Muscle layer of duodenum (tissue), 2 donors: ENCODE measurements around the gene H6PD.
A peak's percentile ranks its signal among the peaks of the same experiment; 100 is the strongest.

Source experiments
- H3K27ac ChIP-seq: one replicate; pipeline ENCODE4 v1.7.0; 2013; ENCODE audit warnings: mild to moderate bottlenecking, low read length
- H3K27me3 ChIP-seq: one replicate; pipeline ENCODE4 v1.7.0; 2013; ENCODE audit warnings: low read depth, mild to moderate bottlenecking, control low read depth, low read length
- H3K36me3 ChIP-seq, 2 donors: one replicate each; pipeline ENCODE4 v1.7.0; 2013; ENCODE audit warnings: low read length in 2 of 2, control low read depth in 1 of 2, mild to moderate bottlenecking in 1 of 2; ENCODE audit not compliant: insufficient read depth in 2 of 2, control insufficient read depth in 1 of 2
- H3K4me1 ChIP-seq, 2 donors: one replicate each; pipeline ENCODE4 v1.7.0; 2013; ENCODE audit warnings: low read length in 2 of 2, mild to moderate bottlenecking in 2 of 2, control low read depth in 1 of 2, moderate library complexity in 1 of 2; ENCODE audit not compliant: insufficient read depth in 2 of 2, control insufficient read depth in 1 of 2
- H3K4me3 ChIP-seq, 2 donors: one replicate each; pipeline ENCODE4 v1.7.0; 2013; ENCODE audit warnings: low read length in 2 of 2, low read depth in 1 of 2, mild to moderate bottlenecking in 1 of 2
- H3K9me3 ChIP-seq, 2 donors: one replicate each; pipeline ENCODE4 v1.7.0; 2013; ENCODE audit warnings: low read length in 2 of 2, control low read depth in 1 of 2, mild to moderate bottlenecking in 1 of 2; ENCODE audit not compliant: control insufficient read depth in 1 of 2
- donor health status: healthy.

H6PD gene

DNA sequence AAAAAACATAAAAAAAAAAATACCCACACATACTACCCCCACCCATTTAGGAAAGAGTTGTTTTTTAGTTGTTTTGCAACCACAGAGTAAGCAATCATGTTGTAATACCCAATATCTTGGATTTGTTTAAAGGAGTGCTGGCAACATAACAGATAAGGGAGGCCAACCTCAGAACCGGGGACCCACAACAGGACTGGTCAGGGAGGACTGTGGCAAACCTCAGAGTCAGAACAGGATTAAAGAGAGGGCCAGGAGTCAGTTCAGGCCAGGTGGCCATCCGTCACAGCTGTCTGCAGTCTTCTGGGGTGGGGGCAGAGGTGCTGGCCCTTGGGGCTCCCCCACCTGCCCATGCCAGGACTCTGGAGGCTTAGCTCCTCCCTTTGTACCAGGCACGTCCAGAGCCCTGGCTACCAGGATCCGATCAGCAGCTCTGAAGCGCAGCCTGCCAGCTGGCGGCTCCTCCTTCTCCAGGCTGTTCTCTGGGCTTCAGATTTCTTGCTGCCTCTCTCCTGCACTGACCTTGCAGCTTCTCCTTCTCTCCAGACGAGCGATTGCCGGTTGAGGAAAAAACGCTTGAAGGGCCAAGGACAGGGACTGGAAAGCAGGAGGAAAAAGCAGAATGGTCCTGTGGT, 7.9 kb downstream of the H6PD start:
- Histone ChIP-seq H3K4me1 (peaks cover 36 to 49% of the 10 kb centered on the region in 2 donors), H3K36me3 (peaks cover 1 to 26% of the 10 kb centered on the region in 2 donors), H3K9me3 (no peaks in the 10 kb centered on the region), H3K27ac (peak overlapping the region; percentile 65), H3K27me3 (no peaks in the 10 kb centered on the region), H3K4me3 (no peak overlapping the region)

DNA sequence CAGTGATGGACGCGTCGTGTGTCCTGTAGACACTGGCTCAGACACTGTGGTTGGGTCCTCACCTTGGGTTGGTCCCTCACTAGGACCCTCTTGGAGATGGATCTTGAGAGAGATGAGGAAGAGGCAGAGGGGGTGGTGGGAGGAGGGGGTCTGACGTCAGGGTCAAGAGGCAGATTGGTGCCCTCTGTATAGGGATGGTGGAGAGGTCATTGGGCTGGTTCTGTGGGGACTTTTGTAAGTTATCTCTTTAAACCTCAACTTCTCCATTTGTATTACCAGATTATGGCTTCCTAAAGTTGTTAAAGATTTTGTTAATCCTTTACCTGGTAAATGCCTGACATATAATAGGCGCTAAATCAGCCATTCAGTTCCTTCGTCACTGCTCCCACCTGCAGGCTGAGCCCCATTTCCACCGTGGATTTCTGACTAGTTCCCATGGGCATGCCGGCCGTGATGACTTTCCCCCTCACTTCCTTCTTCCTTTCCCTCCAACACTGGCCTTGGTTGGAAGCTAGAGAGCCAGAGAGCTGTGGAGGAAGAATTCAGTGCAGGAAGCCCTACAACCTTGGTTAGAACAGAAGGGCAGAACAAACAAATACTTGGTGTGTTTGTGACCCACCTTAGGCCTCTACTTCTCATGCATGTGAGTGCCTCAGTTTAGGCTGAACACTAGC, 8.6 kb downstream of the H6PD start:
- Histone ChIP-seq H3K27me3 (no peaks in the 10 kb centered on the region), H3K4me3 (no peak overlapping the region), H3K4me1 (peaks cover 36 to 42% of the 10 kb centered on the region in 2 donors), H3K36me3 (peaks cover 4 to 33% of the 10 kb centered on the region in 2 donors), H3K27ac (peak overlapping the region; percentile 65), H3K9me3 (no peaks in the 10 kb centered on the region)

- Histone ChIP-seq H3K4me3 (no peak overlapping the region), H3K27me3 (no peaks in the 10 kb centered on the region), H3K9me3 (no peaks in the 10 kb centered on the region), H3K36me3 (peaks cover 4 to 33% of the 10 kb centered on the region in 2 donors), H3K27ac (no peak overlapping the region), H3K4me1 (peaks cover 25 to 35% of the 10 kb centered on the region in 2 donors)
Measured at GRCh38 chr1:9244501-9245229, 10.1 kb downstream of the H6PD start.

DNA sequence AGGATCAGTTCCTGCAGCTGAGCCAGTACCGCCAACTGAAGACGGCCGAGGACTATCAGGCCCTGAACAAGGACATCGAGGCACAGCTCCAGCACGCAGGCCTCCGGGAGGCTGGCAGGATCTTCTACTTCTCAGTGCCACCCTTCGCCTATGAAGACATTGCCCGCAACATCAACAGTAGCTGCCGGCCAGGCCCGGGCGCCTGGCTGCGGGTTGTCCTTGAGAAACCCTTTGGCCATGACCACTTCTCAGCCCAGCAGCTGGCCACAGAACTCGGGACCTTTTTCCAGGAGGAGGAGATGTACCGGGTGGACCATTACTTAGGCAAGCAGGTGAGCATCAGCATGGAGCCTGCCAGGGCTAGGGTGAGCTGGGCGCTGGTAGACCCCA, 10.7 kb downstream of the H6PD start:
- Histone ChIP-seq H3K4me1 (peaks cover 22 to 35% of the 10 kb centered on the region in 2 donors), H3K27ac (no peak overlapping the region), H3K27me3 (no peaks in the 10 kb centered on the region), H3K9me3 (no peaks in the 10 kb centered on the region), H3K4me3 (no peak overlapping the region), H3K36me3 (peaks cover 4 to 33% of the 10 kb centered on the region in 2 donors)

GRCh38 chr1:9245661-9246060, 11.1 kb downstream of the H6PD start:
- Histone ChIP-seq H3K36me3 (peaks cover 4 to 31% of the 10 kb centered on the region in 2 donors), H3K9me3 (no peaks in the 10 kb centered on the region), H3K4me1 (peaks cover 19 to 35% of the 10 kb centered on the region in 2 donors), H3K27me3 (no peaks in the 10 kb centered on the region), H3K4me3 (no peak overlapping the region), H3K27ac (no peak overlapping the region)

GRCh38 chr1:9246215-9246614, 11.6 kb downstream of the H6PD start:
- no peak overlapping the region for H3K4me3 ChIP-seq
- no peaks in the 10 kb centered on the region for H3K9me3 ChIP-seq
- H3K27me3 ChIP-seq: no peaks in the 10 kb centered on the region
- peaks cover 4 to 28% of the 10 kb centered on the region in 2 donors for H3K36me3 ChIP-seq
- H3K4me1 ChIP-seq: peaks cover 19 to 36% of the 10 kb centered on the region in 2 donors
- H3K27ac ChIP-seq: no peak overlapping the region

- H3K4me1 ChIP-seq: peaks cover 16 to 43% of the 10 kb centered on the region in 2 donors
- no peaks in the 10 kb centered on the region for H3K27me3 ChIP-seq
- no peaks in the 10 kb centered on the region for H3K9me3 ChIP-seq
- no peak overlapping the region for H3K4me3 ChIP-seq
- H3K36me3 ChIP-seq: peaks cover 4 to 28% of the 10 kb centered on the region in 2 donors
- H3K27ac ChIP-seq: no peak overlapping the region
Measured at GRCh38 chr1:9246841-9247785, 12.5 kb downstream of the H6PD start.

DNA sequence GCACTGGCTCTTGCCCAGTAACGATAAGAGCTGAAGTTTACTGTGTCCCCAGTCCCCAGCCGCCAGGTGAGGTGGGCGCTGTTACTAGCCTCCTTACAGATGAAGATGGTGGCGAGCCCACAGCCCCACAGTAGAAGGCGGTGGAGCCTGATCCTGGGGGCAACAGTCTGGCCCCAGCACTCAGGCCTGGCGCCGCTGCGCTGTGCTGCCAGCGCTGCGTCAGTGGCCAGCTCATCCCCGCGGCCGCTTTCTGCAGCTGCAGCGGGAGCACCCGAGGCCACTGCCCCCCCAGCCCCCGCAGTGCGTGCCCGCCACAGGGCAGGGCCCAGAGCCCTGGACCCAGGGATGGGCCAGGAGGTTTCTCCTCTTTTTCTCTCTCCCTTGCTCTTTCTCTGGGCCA, 13.3 kb downstream of the H6PD start:
- Histone ChIP-seq H3K4me1 (peaks cover 10 to 36% of the 10 kb centered on the region in 2 donors), H3K27me3 (no peaks in the 10 kb centered on the region), H3K36me3 (peaks cover 4 to 28% of the 10 kb centered on the region in 2 donors), H3K9me3 (no peaks in the 10 kb centered on the region), H3K4me3 (no peak overlapping the region), H3K27ac (no peak overlapping the region)

GRCh38 chr1:9248341-9249262, 14.0 kb downstream of the H6PD start:
- Histone ChIP-seq H3K27me3 (no peaks in the 10 kb centered on the region), H3K4me1 (peaks cover 4 to 35% of the 10 kb centered on the region in 2 donors), H3K4me3 (no peak overlapping the region), H3K36me3 (peaks cover 4 to 28% of the 10 kb centered on the region in 2 donors), H3K9me3 (no peaks in the 10 kb centered on the region), H3K27ac (peak overlapping the region; percentile 29)

GRCh38 chr1:9249263-9249533, 14.6 kb downstream of the H6PD start:
- Histone ChIP-seq H3K36me3 (peaks cover 4 to 28% of the 10 kb centered on the region in 2 donors), H3K27me3 (no peaks in the 10 kb centered on the region), H3K27ac (peak overlapping the region; percentile 29), H3K4me1 (peaks cover 4 to 33% of the 10 kb centered on the region in 2 donors), H3K9me3 (no peaks in the 10 kb centered on the region), H3K4me3 (no peak overlapping the region)
